Liver (tissue), 9 donors: ENCODE results near the gene LTBP4. TPM values are rescaled to one million over a fixed set of nuclear protein-coding genes. Genes with fewer than 3 reads are reported as not detected.

ENCODE experiments used
- DNase-seq: peaks from one replicate; pipeline ENCODE4 v3.0.0-alpha.2; 2017; ENCODE audit warnings: low spot score
- H3K27ac ChIP-seq, 2 donors: one replicate each; pipeline ENCODE4 v1.7.0; 2013; ENCODE audit warnings: inconsistent platforms in 2 of 2, low read length in 2 of 2, control low read depth in 1 of 2, low read depth in 1 of 2, mild to moderate bottlenecking in 1 of 2
- H3K27me3 ChIP-seq, 4 donors: one replicate each; pipeline versions ENCODE4 v1.6.1 to v1.7.0; 2013; ENCODE audit warnings: low read length in 3 of 4, inconsistent platforms in 1 of 4, mild to moderate bottlenecking in 1 of 4, moderate library complexity in 1 of 4; ENCODE audit not compliant: control insufficient read depth in 4 of 4, insufficient read depth in 4 of 4
- H3K36me3 ChIP-seq, 4 donors: one replicate each; pipeline versions ENCODE4 v1.6.1 to v1.7.0; 2013; ENCODE audit warnings: low read length in 3 of 4, mild to moderate bottlenecking in 3 of 4, low read depth in 1 of 4, moderate library complexity in 1 of 4; ENCODE audit not compliant: control insufficient read depth in 4 of 4, insufficient read depth in 3 of 4
- H3K4me1 ChIP-seq, 4 donors: one replicate each; pipeline versions ENCODE4 v1.6.1 to v1.7.0; 2013; ENCODE audit warnings: low read length in 3 of 4, mild to moderate bottlenecking in 3 of 4, moderate library complexity in 1 of 4; ENCODE audit not compliant: control insufficient read depth in 4 of 4, insufficient read depth in 4 of 4
- H3K4me3 ChIP-seq, 3 donors: one replicate each; pipeline versions ENCODE4 v1.6.1 to v1.7.0; 2013; ENCODE audit warnings: low read length in 3 of 3, control low read depth in 1 of 3, low read depth in 1 of 3, mild to moderate bottlenecking in 1 of 3
- H3K9ac ChIP-seq, 2 donors: one replicate each; pipeline ENCODE4 v1.7.0; 2013; ENCODE audit warnings: low read length in 2 of 2, mild to moderate bottlenecking in 2 of 2, moderate library complexity in 2 of 2, control low read depth in 1 of 2, low read depth in 1 of 2
- H3K9me3 ChIP-seq, 4 donors: one replicate each; pipeline versions ENCODE4 v1.6.1 to v1.7.0; 2013; ENCODE audit warnings: low read length in 3 of 4; ENCODE audit not compliant: control insufficient read depth in 4 of 4
- EGR1 ChIP-seq, 2 donors: IDR thresholded peaks; 2 replicates each; pipeline ENCODE4 v1.6.1; 2016 to 2018; ENCODE audit warnings: antibody characterized with exemption in 2 of 2, low read depth in 2 of 2
- FOXA1 ChIP-seq: IDR thresholded peaks from 2 replicates; pipeline ENCODE4 v1.6.1; 2016; ENCODE audit warnings: antibody characterized with exemption
- FOXA2 ChIP-seq: IDR thresholded peaks from 2 replicates; pipeline ENCODE4 v1.6.1; 2016; ENCODE audit warnings: antibody characterized with exemption
- GABPA ChIP-seq, 2 donors: IDR thresholded peaks in 1 of 2; conservative IDR thresholded peaks in 1 of 2; 2 replicates each; pipeline ENCODE4 v1.6.1; 2016; ENCODE audit warnings: antibody characterized with exemption in 2 of 2, mild to moderate bottlenecking in 1 of 2, moderate library complexity in 1 of 2
- HNF4A ChIP-seq, 2 donors: conservative IDR thresholded peaks; 2 replicates each; pipeline ENCODE4 v1.6.1; 2016; ENCODE audit warnings: antibody characterized with exemption in 2 of 2, mild to moderate bottlenecking in 2 of 2
- HNF4G ChIP-seq: IDR thresholded peaks from 2 replicates; pipeline ENCODE4 v1.6.1; 2016; ENCODE audit warnings: antibody characterized with exemption
- JUND ChIP-seq, 2 donors: IDR thresholded peaks; 2 replicates each; pipeline ENCODE4 v1.6.1; 2016; ENCODE audit warnings: antibody characterized with exemption in 2 of 2
- RAD21 ChIP-seq, 2 donors: IDR thresholded peaks; 2 replicates each; pipeline ENCODE4 v1.6.1; 2016; ENCODE audit warnings: antibody characterized with exemption in 2 of 2, mild to moderate bottlenecking in 2 of 2
- RXRA ChIP-seq, 2 donors: IDR thresholded peaks; 2 replicates each; pipeline ENCODE4 v1.6.1; 2017 to 2018; ENCODE audit warnings: antibody characterized with exemption in 2 of 2, mild to moderate bottlenecking in 1 of 2
- SP1 ChIP-seq: IDR thresholded peaks from 2 replicates; pipeline ENCODE4 v1.6.1; 2018; ENCODE audit warnings: antibody characterized with exemption, mild to moderate bottlenecking
- TAF1 ChIP-seq: conservative IDR thresholded peaks from 2 replicates; pipeline ENCODE4 v1.6.1; 2016; ENCODE audit warnings: antibody characterized with exemption, mild to moderate bottlenecking
- YY1 ChIP-seq: IDR thresholded peaks from 2 replicates; pipeline ENCODE4 v1.6.1; 2016; ENCODE audit warnings: antibody characterized with exemption, mild to moderate bottlenecking
- WGBS: extraction: QIAGEN DNeasy Blood & Tissue Kit; methylation state at CpG from one replicate; pipeline ENCODE4 v1.1.7; 2013; 5-methylcytosine and 5-hydroxymethylcytosine counted together
- polyA plus RNA-seq, 2 donors: library from polyadenylated mRNA; stranded (reverse) in 1 of 2; unstranded in 1 of 2; fragments of 200-250 nt in 1 of 2; fragments of >200 nt in 1 of 2; fragmentation: Nextera tagmentation in 1 of 2; extraction: Ambion mirVana in 1 of 2; gene quantifications; one replicate each; pipeline versions ENCODE4 v1.2.1 to v1.2.3, GENCODE V29; 2013 to 2015
- total RNA-seq, 2 donors: library from RNA; depleted of rRNA; stranded (reverse); fragments of >200 nt; gene quantifications; one replicate each; pipeline ENCODE4 v1.2.3, GENCODE V29; 2014
- TF ChIP-seq, protein P1 (sequence below): IDR thresholded peaks from 2 replicates; pipeline ENCODE4 v1.6.1; 2016; ENCODE audit warnings: antibody characterized with exemption
- TF ChIP-seq, protein P2 (sequence below): IDR thresholded peaks from 2 replicates; pipeline ENCODE4 v1.6.1; 2016; ENCODE audit warnings: antibody characterized with exemption
- TF ChIP-seq, protein P3 (sequence below): fragments of 150-350 bp; IDR thresholded peaks from 2 replicates; pipeline ENCODE4 v1.5.1; 2017; ENCODE audit warnings: improper control_type of control experiment, low read depth, low read length; ENCODE audit not compliant: missing input control
- TF ChIP-seq, protein P4 (sequence below): IDR thresholded peaks from 2 replicates; pipeline ENCODE4 v1.6.1; 2016; ENCODE audit warnings: antibody characterized with exemption
- TF ChIP-seq, protein P5 (sequence below): IDR thresholded peaks from 2 replicates; pipeline ENCODE4 v1.6.1; 2016; ENCODE audit warnings: antibody characterized with exemption, mild to moderate bottlenecking
- donor health status: healthy.
- donor health status: healthy.
- donor health status: healthy.
- donor health status: healthy.
- donor health status: healthy.

Gene LTBP4
- total and polyA plus RNA-seq, 4 donors: 9.6 to 28.7 (median 17.8) TPM

DNA sequence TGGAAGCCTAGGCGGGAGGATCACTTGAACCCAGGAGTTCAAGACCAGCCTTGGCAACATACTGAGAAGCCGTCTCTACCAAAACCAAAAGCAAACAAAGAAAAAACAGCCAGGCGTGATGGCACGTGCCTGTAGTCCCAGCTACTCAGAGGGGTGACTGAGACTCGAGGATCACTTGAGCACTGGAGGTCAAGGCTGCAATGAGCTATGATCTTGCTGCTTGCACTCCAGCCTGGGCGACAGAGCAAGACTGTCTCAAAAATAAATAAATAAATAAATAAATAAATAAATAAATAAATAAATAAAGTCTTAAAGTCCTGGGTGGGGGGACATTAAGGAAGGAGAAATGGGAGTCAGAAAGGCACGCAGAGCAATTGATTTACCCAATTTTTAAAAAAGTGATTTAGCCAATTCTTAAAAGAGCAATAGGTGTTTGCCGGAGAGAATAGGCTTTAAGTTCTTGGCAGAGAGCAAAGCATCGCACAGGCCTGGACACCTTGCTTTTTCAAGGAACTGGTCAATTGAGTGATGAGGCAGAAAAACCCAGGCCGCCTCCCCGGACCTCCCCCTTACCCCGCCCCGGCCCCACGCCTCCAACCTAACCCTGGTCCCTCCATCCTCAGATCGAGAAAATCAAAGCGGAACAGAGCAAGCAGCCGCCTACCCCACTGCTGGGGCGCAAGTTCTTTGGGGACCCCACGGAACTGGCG lies 34.0 kb upstream of the LTBP4 start:
- 24% methylated on average over 20 of the region's 20 CpGs for WGBS
- DNase-seq: no peak
- peaks cover 2 to 6% (median 3%) of the 10 kb centered on the region in 4 donors for H3K4me1 ChIP-seq
- H3K4me3 ChIP-seq: peak overlapping the region in 1 of 3 donors; percentile 23
- H3K27ac ChIP-seq: no peak overlapping the region
- no peaks in the 10 kb centered on the region for H3K9me3 ChIP-seq
- H3K9ac ChIP-seq: no peak overlapping the region
- peaks cover 0 to 4% (median 3%) of the 10 kb centered on the region in 4 donors for H3K27me3 ChIP-seq
- H3K36me3 ChIP-seq: no peaks in the 10 kb centered on the region
- TF ChIP-seq, protein P1, sequence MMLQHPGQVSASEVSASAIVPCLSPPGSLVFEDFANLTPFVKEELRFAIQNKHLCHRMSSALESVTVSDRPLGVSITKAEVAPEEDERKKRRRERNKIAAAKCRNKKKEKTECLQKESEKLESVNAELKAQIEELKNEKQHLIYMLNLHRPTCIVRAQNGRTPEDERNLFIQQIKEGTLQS: no peak
- TF ChIP-seq, protein P2, sequence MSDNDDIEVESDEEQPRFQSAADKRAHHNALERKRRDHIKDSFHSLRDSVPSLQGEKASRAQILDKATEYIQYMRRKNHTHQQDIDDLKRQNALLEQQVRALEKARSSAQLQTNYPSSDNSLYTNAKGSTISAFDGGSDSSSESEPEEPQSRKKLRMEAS: no peak
- TF ChIP-seq, protein P3, sequence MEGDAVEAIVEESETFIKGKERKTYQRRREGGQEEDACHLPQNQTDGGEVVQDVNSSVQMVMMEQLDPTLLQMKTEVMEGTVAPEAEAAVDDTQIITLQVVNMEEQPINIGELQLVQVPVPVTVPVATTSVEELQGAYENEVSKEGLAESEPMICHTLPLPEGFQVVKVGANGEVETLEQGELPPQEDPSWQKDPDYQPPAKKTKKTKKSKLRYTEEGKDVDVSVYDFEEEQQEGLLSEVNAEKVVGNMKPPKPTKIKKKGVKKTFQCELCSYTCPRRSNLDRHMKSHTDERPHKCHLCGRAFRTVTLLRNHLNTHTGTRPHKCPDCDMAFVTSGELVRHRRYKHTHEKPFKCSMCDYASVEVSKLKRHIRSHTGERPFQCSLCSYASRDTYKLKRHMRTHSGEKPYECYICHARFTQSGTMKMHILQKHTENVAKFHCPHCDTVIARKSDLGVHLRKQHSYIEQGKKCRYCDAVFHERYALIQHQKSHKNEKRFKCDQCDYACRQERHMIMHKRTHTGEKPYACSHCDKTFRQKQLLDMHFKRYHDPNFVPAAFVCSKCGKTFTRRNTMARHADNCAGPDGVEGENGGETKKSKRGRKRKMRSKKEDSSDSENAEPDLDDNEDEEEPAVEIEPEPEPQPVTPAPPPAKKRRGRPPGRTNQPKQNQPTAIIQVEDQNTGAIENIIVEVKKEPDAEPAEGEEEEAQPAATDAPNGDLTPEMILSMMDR: no peak
- TF ChIP-seq RAD21 (IDR thresholded peaks at IDR 0.05) (no peak), HNF4A (conservative IDR thresholded peaks at IDR 0.05) (no peak), HNF4G (no peak), FOXA2 (no peak), SP1 (no peak), FOXA1 (no peak), RXRA (IDR thresholded peaks at IDR 0.05) (no peak), JUND (IDR thresholded peaks at IDR 0.05) (no peak), TAF1 (no peak), EGR1 (IDR thresholded peaks at IDR 0.05; ENCODE audit: low read depth in 2 of 2) (no peak), YY1 (no peak), GABPA (IDR thresholded peaks at IDR 0.05 in 1 of 2, conservative IDR thresholded peaks at IDR 0.05 in 1 of 2) (no peak)
- TF ChIP-seq, protein P4, sequence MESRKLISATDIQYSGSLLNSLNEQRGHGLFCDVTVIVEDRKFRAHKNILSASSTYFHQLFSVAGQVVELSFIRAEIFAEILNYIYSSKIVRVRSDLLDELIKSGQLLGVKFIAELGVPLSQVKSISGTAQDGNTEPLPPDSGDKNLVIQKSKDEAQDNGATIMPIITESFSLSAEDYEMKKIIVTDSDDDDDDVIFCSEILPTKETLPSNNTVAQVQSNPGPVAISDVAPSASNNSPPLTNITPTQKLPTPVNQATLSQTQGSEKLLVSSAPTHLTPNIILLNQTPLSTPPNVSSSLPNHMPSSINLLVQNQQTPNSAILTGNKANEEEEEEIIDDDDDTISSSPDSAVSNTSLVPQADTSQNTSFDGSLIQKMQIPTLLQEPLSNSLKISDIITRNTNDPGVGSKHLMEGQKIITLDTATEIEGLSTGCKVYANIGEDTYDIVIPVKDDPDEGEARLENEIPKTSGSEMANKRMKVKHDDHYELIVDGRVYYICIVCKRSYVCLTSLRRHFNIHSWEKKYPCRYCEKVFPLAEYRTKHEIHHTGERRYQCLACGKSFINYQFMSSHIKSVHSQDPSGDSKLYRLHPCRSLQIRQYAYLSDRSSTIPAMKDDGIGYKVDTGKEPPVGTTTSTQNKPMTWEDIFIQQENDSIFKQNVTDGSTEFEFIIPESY: no peak
- TF ChIP-seq, protein P5, sequence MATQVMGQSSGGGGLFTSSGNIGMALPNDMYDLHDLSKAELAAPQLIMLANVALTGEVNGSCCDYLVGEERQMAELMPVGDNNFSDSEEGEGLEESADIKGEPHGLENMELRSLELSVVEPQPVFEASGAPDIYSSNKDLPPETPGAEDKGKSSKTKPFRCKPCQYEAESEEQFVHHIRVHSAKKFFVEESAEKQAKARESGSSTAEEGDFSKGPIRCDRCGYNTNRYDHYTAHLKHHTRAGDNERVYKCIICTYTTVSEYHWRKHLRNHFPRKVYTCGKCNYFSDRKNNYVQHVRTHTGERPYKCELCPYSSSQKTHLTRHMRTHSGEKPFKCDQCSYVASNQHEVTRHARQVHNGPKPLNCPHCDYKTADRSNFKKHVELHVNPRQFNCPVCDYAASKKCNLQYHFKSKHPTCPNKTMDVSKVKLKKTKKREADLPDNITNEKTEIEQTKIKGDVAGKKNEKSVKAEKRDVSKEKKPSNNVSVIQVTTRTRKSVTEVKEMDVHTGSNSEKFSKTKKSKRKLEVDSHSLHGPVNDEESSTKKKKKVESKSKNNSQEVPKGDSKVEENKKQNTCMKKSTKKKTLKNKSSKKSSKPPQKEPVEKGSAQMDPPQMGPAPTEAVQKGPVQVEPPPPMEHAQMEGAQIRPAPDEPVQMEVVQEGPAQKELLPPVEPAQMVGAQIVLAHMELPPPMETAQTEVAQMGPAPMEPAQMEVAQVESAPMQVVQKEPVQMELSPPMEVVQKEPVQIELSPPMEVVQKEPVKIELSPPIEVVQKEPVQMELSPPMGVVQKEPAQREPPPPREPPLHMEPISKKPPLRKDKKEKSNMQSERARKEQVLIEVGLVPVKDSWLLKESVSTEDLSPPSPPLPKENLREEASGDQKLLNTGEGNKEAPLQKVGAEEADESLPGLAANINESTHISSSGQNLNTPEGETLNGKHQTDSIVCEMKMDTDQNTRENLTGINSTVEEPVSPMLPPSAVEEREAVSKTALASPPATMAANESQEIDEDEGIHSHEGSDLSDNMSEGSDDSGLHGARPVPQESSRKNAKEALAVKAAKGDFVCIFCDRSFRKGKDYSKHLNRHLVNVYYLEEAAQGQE: no peak
